Mucosa of gallbladder (tissue), 1 donor: ENCODE results near the gene BFAR. TPM values are rescaled to one million over a fixed set of nuclear protein-coding genes. Genes with fewer than 3 reads are reported as not detected.
"Not testable (repeated sequence)": the region's sequence is repeated elsewhere in the genome, so short reads cannot be mapped to it uniquely, and the experiment has no call there.

Experiments used
- DNase-seq: peaks from one replicate; pipeline ENCODE4 v3.0.0-alpha.2; 2020; ENCODE audit warnings: low spot score
- total RNA-seq: library from RNA; stranded (reverse); gene quantifications from one replicate; pipeline ENCODE4 v1.2.1, GENCODE V29; 2021
- donor health status: DM: no; HTN: no; CAD: no.

The BFAR gene
- total RNA-seq, 1 donor from 2014 or later: 62.4 TPM

DNA sequence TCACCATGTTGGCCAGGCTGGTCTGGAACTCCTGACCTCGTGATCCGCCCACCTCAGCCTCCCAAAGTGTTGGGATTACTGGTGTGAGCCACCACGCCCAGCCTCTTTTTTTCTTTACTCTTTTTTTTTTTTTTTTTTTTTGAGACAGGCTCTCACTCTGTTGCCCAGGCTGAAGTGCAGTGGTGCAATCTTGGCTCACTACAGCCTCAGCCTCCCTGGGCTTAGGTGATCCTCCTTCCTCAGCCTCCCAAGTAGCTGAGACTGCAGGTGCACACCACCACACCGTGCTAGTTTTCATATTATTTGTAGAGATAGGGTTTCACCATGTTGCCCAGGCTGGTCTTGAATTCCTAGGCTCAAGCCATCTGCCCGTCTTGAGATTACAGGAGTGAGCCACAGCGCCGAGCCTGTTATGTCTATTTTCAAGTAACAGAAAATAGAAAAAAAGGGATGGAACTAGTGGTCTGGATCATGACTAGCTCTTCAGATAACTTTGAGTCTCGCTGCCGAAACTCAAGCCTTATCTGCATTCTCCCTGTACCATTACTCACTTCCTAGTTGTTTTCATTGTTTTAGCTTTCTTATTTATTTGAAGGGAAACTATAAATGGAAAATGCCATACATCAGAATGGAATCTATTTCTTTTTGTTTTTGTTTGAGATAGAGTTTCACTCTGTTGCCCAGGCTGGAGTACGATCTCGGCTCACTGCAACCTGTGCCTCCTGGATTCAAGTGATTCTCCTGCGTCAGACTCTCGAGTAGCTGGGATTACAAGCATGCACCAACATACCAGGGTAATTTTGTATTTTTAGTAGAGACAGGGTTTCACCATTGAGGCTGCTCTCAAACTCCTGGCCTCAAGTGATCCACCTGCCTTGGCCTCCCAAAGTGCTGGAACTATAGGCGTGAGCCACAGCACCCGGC is 53.4 kb downstream of the BFAR start:
- DNase-seq: not testable (repeated sequence)

DNA sequence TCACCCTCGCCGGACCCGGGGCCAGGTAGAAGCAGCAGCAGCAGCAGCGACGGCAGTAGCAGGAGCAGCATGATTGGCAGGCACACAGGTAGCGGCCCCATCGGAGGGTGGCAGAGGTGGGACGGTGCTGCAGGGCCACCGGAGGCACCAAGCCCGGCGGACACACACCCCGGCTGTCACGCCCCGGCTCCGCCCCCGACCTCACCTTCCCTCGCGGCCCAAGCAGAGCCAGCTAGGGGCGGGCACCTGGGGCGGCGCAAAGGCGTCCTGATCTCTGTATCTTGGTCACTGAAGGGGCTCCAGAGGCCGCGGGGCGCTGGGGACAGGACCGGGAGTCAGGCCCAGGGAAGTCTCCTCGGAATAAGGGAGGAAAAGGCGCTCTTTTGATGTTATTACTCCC is 61.4 kb downstream of the BFAR start, which contains the start of gene PLA2G10:
TSS of gene PLA2G10 (minus strand) at position 180 of the 400 bp plus-strand sequence. CDS start at position 101, 79 bp downstream.
- DNase-seq: not testable (repeated sequence)

DNA sequence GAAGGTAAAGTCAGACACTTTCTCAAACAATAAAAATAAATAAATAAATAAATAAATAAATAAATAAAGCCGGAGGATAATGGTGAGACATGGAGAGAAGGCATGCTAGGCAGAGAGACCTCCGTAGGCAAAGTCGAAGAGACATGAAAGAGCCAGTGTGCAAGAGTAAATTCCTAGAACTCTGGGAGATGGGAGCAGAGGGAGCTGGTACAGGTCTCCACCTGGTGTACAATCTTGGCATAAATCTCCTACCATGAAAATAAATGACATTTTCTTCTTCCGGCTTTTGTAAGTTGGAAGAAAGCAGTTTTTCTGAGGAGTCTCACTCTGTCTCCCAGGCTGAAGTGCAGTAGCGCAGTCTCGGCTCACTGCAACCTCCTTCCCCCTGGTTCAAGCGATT is 69.1 kb downstream of the BFAR start:
- not testable (repeated sequence) for DNase-seq

DNA sequence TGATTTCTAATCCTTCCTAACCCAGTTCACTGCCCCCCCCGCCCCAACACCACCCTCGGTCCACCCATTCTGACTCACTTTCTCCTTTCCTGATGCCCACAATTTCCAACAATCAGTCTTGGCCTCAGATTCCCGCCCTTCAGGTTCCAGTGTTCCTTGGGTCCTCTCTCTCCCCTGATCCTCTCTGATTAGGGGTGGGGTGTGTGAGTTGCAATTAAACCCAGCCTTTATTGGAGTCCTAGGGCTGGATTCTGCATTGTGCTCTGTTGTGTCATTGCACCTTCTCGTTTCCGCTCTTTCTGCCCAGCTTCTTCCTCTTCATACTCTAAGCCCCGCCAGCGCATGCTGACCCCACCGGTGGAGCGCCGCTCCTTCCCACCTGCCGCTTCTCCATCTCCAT is 69.9 kb downstream of the BFAR start:
- not testable (repeated sequence) for DNase-seq

DNA sequence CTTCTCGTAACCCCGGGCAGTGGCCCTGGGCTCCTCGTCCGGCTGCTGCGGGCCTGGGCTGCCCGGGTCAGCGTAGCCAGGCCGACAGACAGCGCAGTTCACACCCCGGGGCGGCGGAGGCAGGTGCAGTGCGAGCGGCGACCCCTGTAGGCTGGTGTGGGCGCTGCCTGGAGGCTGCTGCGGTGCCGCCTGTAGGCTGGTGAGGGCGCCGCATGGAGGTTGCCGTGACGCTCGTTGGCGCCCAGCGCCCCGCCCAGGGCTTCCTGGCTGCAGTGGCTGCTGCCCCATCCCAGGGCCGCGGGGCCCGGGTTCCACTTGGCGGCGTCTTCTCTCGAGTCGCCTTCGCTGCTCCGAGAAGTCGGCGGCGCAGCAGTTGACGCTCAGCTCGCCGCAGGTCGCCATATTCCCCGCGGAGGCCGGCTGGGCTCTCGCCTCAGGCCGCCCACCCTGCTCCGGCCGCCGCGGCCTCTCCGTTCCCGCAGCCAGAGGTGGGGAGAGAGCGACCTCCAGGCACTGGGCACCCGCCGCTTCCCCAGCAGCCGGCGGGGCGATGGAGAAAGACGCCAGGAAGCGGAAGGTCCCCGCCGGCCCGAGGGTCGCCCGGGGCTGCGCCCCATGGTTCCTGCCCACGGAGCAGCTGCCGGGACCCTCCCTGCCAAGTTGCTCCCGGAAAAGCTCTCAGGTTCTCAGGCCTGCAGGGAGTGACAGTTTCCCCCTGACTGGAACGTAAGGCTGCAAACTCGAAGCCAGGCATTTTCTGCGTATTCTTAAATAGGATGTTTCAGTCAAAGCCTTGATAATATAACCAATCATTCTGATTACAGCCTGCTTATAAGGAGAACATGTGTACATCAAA is 70.6 kb downstream of the BFAR start, which contains the start of gene NPIPA3:
TSS of gene NPIPA3 (plus strand) at position 256 of the 856 bp plus-strand sequence. CDS start 5,533 bp downstream, outside the sequence.
- DNase-seq: not testable (repeated sequence)

Other genes starting within 250 kb of the BFAR start
- 33.5 TPM for gene PARN, start 2.7 kb upstream of the BFAR start, total RNA-seq
- gene PLA2G10, start 61.4 kb downstream of the BFAR start, total RNA-seq: 7.0 TPM
- gene NPIPA3, start 70.5 kb downstream of the BFAR start, total RNA-seq: 2.3 TPM
- gene NPIPA2, start 109.6 kb downstream of the BFAR start, total RNA-seq: 6.7 TPM
- gene NOMO1, start 200.8 kb downstream of the BFAR start, total RNA-seq: 83.7 TPM